Ovary (tissue), 9 donors: ENCODE results near the gene LHFPL5. TPM values are rescaled to one million over a fixed set of nuclear protein-coding genes. Genes with fewer than 3 reads are reported as not detected.

Experiments
- DNase-seq, 5 donors: peaks; one replicate each; pipeline ENCODE4 v3.0.0-alpha.2; 2019 to 2020
- H3K27ac ChIP-seq, 2 donors: fragments of 200-600 bp; one replicate each; pipeline versions ENCODE4 v1.5.1 to v1.8.0; 2019 to 2022
- H3K27me3 ChIP-seq: fragments of 200-600 bp; one replicate; pipeline ENCODE4 v1.8.0; 2022
- H3K36me3 ChIP-seq: fragments of 200-600 bp; sonication (generic); one replicate; pipeline ENCODE4 v1.5.1; 2019
- H3K4me1 ChIP-seq: one replicate; pipeline ENCODE4 v1.8.1; 2013; ENCODE audit warnings: mild to moderate bottlenecking, moderate library complexity; ENCODE audit not compliant: insufficient read depth
- H3K4me3 ChIP-seq: fragments of 200-600 bp; sonication (generic); one replicate; pipeline ENCODE4 v1.5.1; 2017
- H3K9me3 ChIP-seq, 2 donors: fragments of 200-600 bp in 1 of 2; sonication (generic) in 1 of 2; one replicate each; pipeline versions ENCODE4 v1.5.1 to v1.8.1; 2013 to 2019; ENCODE audit warnings: mild to moderate bottlenecking in 1 of 2, moderate library complexity in 1 of 2
- EP300 ChIP-seq: sonication (generic); formaldehyde crosslinking; IDR thresholded peaks from one replicate; pipeline ENCODE4 v1.6.1; 2017; ENCODE audit warnings: antibody characterized with exemption
- POLR2A ChIP-seq: fragments of 450-650 bp; IDR thresholded peaks from one replicate; pipeline ENCODE4 v1.6.1; 2017; ENCODE audit warnings: antibody characterized with exemption, mild to moderate bottlenecking, moderate library complexity
- WGBS, 3 donors: extraction: QIAGEN DNeasy Blood & Tissue Kit in 1 of 3; methylation state at CpG; one replicate each; pipeline versions ENCODE4 v1.1.5 to v1.1.7; 2013 to 2017; 5-methylcytosine and 5-hydroxymethylcytosine counted together
- intact Hi-C, 4 donors: fragments of 100-400 bp; cut with DNase I; formaldehyde crosslinking; loops; one replicate each; pipeline versions ENCODE4 v1.11.0 to v1.15.1; 2022 to 2023
- polyA plus RNA-seq, 2 donors: library from polyadenylated mRNA; stranded (reverse); fragments of 200-250 nt in 1 of 2; fragments of 350-450 nt in 1 of 2; fragmentation: Illumina TruSeq in 1 of 2; extraction: RNeasy Lipid Tissue Mini Kit (QIAGEN cat#74804) in 1 of 2; gene quantifications; one replicate each; pipeline ENCODE4 v1.2.3, GENCODE V29; 2013 to 2014
- total RNA-seq, 7 donors: library from RNA; depleted of rRNA in 2 of 7; stranded (reverse); fragments of >200 nt in 2 of 7; fragmentation: NEBNext Ultra II Directional in 3 of 7; extraction: Animal tissue kit (Norgen Biotek cat#: 25700) in 3 of 7; gene quantifications; one replicate each; pipeline versions ENCODE4 v1.1.0 to v1.2.4, GENCODE V29; 2016 to 2023
- TF ChIP-seq, protein P1 (sequence below), 3 donors: fragments of 450-650 bp in 2 of 3; fragments of 200-600 bp in 1 of 3; IDR thresholded peaks; one replicate each; pipeline versions ENCODE4 v1.5.1 to v1.8.0; 2016 to 2022; ENCODE audit warnings: antibody characterized with exemption in 3 of 3, mild to moderate bottlenecking in 1 of 3
- donor health status: DM: no; HTN: no; CAD: no; lungs with moderate emphysema.
- donor health status: DM: no; HTN: no; CAD: no.
- donor health status: Bipolar disorder and iron deficiency.
- donor health status: DM: yes; HTN: yes; CAD: no.
- donor health status: DM: no; HTN: no; CAD: no.
- donor health status: DM: yes; HTN: yes; CAD: no.

LHFPL5 gene
- total and polyA plus RNA-seq, 9 donors: not detected

GRCh38 chr6:35769211-35769610 lies 35.9 kb upstream of the LHFPL5 start:
- H3K4me1 ChIP-seq: no peaks in the 10 kb centered on the region
- H3K9me3 ChIP-seq: no peaks in the 10 kb centered on the region
- intact Hi-C loops: no loop called here
- no peak overlapping the region for H3K4me3 ChIP-seq
- no peaks in the 10 kb centered on the region for H3K27me3 ChIP-seq
- H3K27ac ChIP-seq: no peak overlapping the region
- WGBS, 3 donors: 58 to 62% (median 60%) methylated on average over 4 of the region's 4 CpGs
- no peaks in the 10 kb centered on the region for H3K36me3 ChIP-seq
- TF ChIP-seq EP300: no peak
- DNase-seq: no peak

- 49 to 58% (median 55%) methylated on average over 5 of the region's 5 CpGs for WGBS, 3 donors
- TF ChIP-seq EP300 (no peak), POLR2A (no peak)
- TF ChIP-seq, protein P1, sequence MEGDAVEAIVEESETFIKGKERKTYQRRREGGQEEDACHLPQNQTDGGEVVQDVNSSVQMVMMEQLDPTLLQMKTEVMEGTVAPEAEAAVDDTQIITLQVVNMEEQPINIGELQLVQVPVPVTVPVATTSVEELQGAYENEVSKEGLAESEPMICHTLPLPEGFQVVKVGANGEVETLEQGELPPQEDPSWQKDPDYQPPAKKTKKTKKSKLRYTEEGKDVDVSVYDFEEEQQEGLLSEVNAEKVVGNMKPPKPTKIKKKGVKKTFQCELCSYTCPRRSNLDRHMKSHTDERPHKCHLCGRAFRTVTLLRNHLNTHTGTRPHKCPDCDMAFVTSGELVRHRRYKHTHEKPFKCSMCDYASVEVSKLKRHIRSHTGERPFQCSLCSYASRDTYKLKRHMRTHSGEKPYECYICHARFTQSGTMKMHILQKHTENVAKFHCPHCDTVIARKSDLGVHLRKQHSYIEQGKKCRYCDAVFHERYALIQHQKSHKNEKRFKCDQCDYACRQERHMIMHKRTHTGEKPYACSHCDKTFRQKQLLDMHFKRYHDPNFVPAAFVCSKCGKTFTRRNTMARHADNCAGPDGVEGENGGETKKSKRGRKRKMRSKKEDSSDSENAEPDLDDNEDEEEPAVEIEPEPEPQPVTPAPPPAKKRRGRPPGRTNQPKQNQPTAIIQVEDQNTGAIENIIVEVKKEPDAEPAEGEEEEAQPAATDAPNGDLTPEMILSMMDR (IDR thresholded peaks at IDR 0.05): no peak
- Histone ChIP-seq H3K9me3 (no peaks in the 10 kb centered on the region), H3K36me3 (no peaks in the 10 kb centered on the region), H3K27ac (no peak overlapping the region), H3K4me3 (no peak overlapping the region), H3K4me1 (no peaks in the 10 kb centered on the region), H3K27me3 (no peaks in the 10 kb centered on the region)
- no peak for DNase-seq
- intact Hi-C loops: no loop called here
These were observed 33.9 kb upstream of the LHFPL5 start for GRCh38 chr6:35771343-35771627.

GRCh38 chr6:35774116-35774794 lies 30.9 kb upstream of the LHFPL5 start:
- no peaks in the 10 kb centered on the region for H3K4me1 ChIP-seq
- H3K27me3 ChIP-seq: no peaks in the 10 kb centered on the region
- no peaks in the 10 kb centered on the region for H3K36me3 ChIP-seq
- 72 to 86% (median 77%) methylated on average over 11 of the region's 11 CpGs for WGBS, 3 donors
- no peak for TF ChIP-seq EP300
- TF ChIP-seq, protein P1 (IDR thresholded peaks at IDR 0.05): no peak
- TF ChIP-seq POLR2A: no peak
- H3K4me3 ChIP-seq: no peak overlapping the region
- DNase-seq: no peak
- no peak overlapping the region for H3K27ac ChIP-seq
- H3K9me3 ChIP-seq: no peaks in the 10 kb centered on the region
- intact Hi-C loops: no loop called here

GRCh38 chr6:35775031-35775430 lies 30.1 kb upstream of the LHFPL5 start:
- TF ChIP-seq EP300 (no peak), POLR2A (no peak)
- TF ChIP-seq, protein P1 (IDR thresholded peaks at IDR 0.05): no peak
- Histone ChIP-seq H3K4me3 (no peak overlapping the region), H3K4me1 (no peaks in the 10 kb centered on the region), H3K36me3 (no peaks in the 10 kb centered on the region), H3K9me3 (no peaks in the 10 kb centered on the region), H3K27me3 (no peaks in the 10 kb centered on the region), H3K27ac (no peak overlapping the region)
- intact Hi-C loops: no loop called here
- 63 to 72% (median 67%) methylated on average over 6 of the region's 6 CpGs for WGBS, 3 donors
- no peak for DNase-seq

GRCh38 chr6:35776364-35777215 lies 28.6 kb upstream of the LHFPL5 start, which contains the start of gene CLPSL2:
Gene CLPSL2 (plus strand): TSS chr6:35776598. CDS start chr6:35776619, 21 bp downstream.
- H3K27me3 ChIP-seq: no peaks in the 10 kb centered on the region
- intact Hi-C loops: no loop called here

More at GRCh38 chr6:35776364-35777215, 28.6 kb upstream of the LHFPL5 start, which contains the start of gene CLPSL2:
- no peak for DNase-seq
- Histone ChIP-seq H3K4me1 (no peaks in the 10 kb centered on the region), H3K27ac (no peak within 1 kb of the TSS), H3K4me3 (peak within 1 kb of the TSS; percentile 23), H3K9me3 (no peaks in the 10 kb centered on the region), H3K36me3 (no peaks in the 10 kb centered on the region)
- TF ChIP-seq, protein P1 (IDR thresholded peaks at IDR 0.05): no peak
- TF ChIP-seq EP300 (no peak), POLR2A (no peak)
- 1 to 3% (median 1%) methylated on average over 54 to 56 of the region's 56 CpGs for WGBS, 3 donors
